Smooth muscle cell (in vitro differentiated cells): Measurements from ENCODE around the gene PLD2. TPM values are rescaled to one million over a fixed set of nuclear protein-coding genes. Genes with fewer than 3 reads are reported as not detected.

Source experiments
- DNase-seq: peaks from one replicate; lab custom pipeline; 2025; ENCODE audit not compliant: unreplicated experiment; lab: John Stamatoyannopoulos, UW
- H2AFZ ChIP-seq: fragments of 200-600 bp; sonication (generic); 2 replicates; pipeline ENCODE4 v1.6.0; 2016; ENCODE audit warnings: antibody characterized with exemption, low read depth, mild to moderate bottlenecking
- H3F3A ChIP-seq: fragments of 200-600 bp; sonication (generic); 2 replicates; pipeline ENCODE4 v1.6.0; 2017; ENCODE audit warnings: antibody characterized with exemption, low read depth
- H3K27ac ChIP-seq: fragments of 200-600 bp; sonication (generic); 2 replicates; pipeline ENCODE4 v1.5.1; 2016; ENCODE audit warnings: low read depth, mild to moderate bottlenecking
- H3K27me3 ChIP-seq: fragments of 200-600 bp; sonication (generic); 2 replicates; pipeline ENCODE4 v1.6.1; 2016; ENCODE audit warnings: low read depth, mild to moderate bottlenecking
- H3K36me3 ChIP-seq: fragments of 200-600 bp; sonication (generic); 2 replicates; pipeline ENCODE4 v1.5.1; 2016; ENCODE audit warnings: low read depth
- H3K4me1 ChIP-seq: fragments of 200-600 bp; sonication (generic); 2 replicates; pipeline ENCODE4 v1.5.1; 2016; ENCODE audit warnings: low read depth
- H3K4me2 ChIP-seq: fragments of 200-600 bp; sonication (generic); 2 replicates; pipeline ENCODE4 v1.6.0; 2016; ENCODE audit warnings: mild to moderate bottlenecking
- H3K4me3 ChIP-seq: fragments of 200-600 bp; sonication (generic); 2 replicates; pipeline ENCODE4 v1.5.1; 2016; ENCODE audit warnings: mild to moderate bottlenecking
- H3K79me2 ChIP-seq: fragments of 200-600 bp; sonication (generic); 2 replicates; pipeline ENCODE4 v1.6.0; 2016; ENCODE audit warnings: low read depth, mild to moderate bottlenecking
- H3K9ac ChIP-seq: fragments of 200-600 bp; sonication (generic); 2 replicates; pipeline ENCODE4 v1.6.0; 2016; ENCODE audit warnings: low read depth
- H3K9me3 ChIP-seq: fragments of 200-600 bp; sonication (generic); replicated peaks from 2 replicates; pipeline ENCODE4 v1.5.1; 2016; ENCODE audit warnings: low read depth
- H4K20me1 ChIP-seq: fragments of 200-600 bp; sonication (generic); 2 replicates; pipeline ENCODE4 v1.6.0; 2016; ENCODE audit warnings: low read depth
- CTCF ChIP-seq: fragments of 200-600 bp; sonication (generic); IDR thresholded peaks from 2 replicates; pipeline ENCODE4 v1.5.1; 2017; ENCODE audit warnings: borderline replicate concordance, mild to moderate bottlenecking, antibody characterized with exemption; ENCODE audit not compliant: insufficient read depth, poor library complexity, severe bottlenecking
- WGBS: methylation state at CpG from one replicate; pipeline ENCODE4 v1.1.7; 2016; ENCODE audit warnings: low lambda C conversion rate; 5-methylcytosine and 5-hydroxymethylcytosine counted together
- polyA plus RNA-seq: library from polyadenylated mRNA; unstranded; fragments of >200 nt; fragmentation: Nextera tagmentation; extraction: Ambion mirVana; gene quantifications from 2 replicates; pipeline ENCODE4 v1.2.1, GENCODE V29; 2016
- total RNA-seq: library from RNA; depleted of rRNA; stranded (reverse); fragments of >200 nt; gene quantifications from 2 replicates; pipeline ENCODE4 v1.2.3, GENCODE V29; 2014

Gene PLD2
- total and polyA plus RNA-seq, 2 experiments from 2014 or later, result 9.9 to 20.3 TPM

GRCh38 chr17:4840893-4841242 lies 33.9 kb downstream of the PLD2 start:
- Histone ChIP-seq H3K9ac (peak overlapping the region; percentile 44), H3K4me2 (peak overlapping the region; percentile 74), H3K4me1 (peaks cover 9% of the 10 kb centered on the region), H4K20me1 (peaks cover 88% of the 10 kb centered on the region), H3K36me3 (no peaks in the 10 kb centered on the region), H3K9me3 (no peaks in the 10 kb centered on the region), H3F3A (peaks cover 15% of the 10 kb centered on the region), H3K27me3 (no peaks in the 10 kb centered on the region), H2AFZ (peak overlapping the region; percentile 34), H3K79me2 (peaks cover 72% of the 10 kb centered on the region), H3K4me3 (no peak overlapping the region), H3K27ac (peak overlapping the region; percentile 81)
- DNase-seq, result no peak
- no peak for TF ChIP-seq CTCF
- WGBS, result 56% methylated on average over 10 of the region's 10 CpGs

GRCh38 chr17:4842376-4842775 lies 35.4 kb downstream of the PLD2 start:
- Histone ChIP-seq H3K4me1 (peaks cover 9% of the 10 kb centered on the region), H3K79me2 (peaks cover 71% of the 10 kb centered on the region), H3K36me3 (no peaks in the 10 kb centered on the region), H3K27me3 (no peaks in the 10 kb centered on the region), H3K4me2 (no peak overlapping the region), H3K4me3 (no peak overlapping the region), H4K20me1 (peaks cover 88% of the 10 kb centered on the region), H3K9me3 (no peaks in the 10 kb centered on the region), H3K9ac (no peak overlapping the region), H2AFZ (no peak overlapping the region), H3F3A (peaks cover 15% of the 10 kb centered on the region), H3K27ac (no peak overlapping the region)
- no peak for TF ChIP-seq CTCF
- no peak for DNase-seq
- 88% methylated on average over 3 of the region's 3 CpGs for WGBS

GRCh38 chr17:4843321-4844000 lies 36.5 kb downstream of the PLD2 start:
- no peak overlapping the region for H3K4me2 ChIP-seq
- DNase-seq, result no peak
- no peaks in the 10 kb centered on the region for H3K27me3 ChIP-seq
- TF ChIP-seq CTCF, result no peak
- no peaks in the 10 kb centered on the region for H3K9me3 ChIP-seq
- H3K4me1 ChIP-seq, result peaks cover 9% of the 10 kb centered on the region
- H3K4me3 ChIP-seq, result no peak overlapping the region
- peaks cover 72% of the 10 kb centered on the region for H3K79me2 ChIP-seq
- peaks cover 88% of the 10 kb centered on the region for H4K20me1 ChIP-seq
- H3K27ac ChIP-seq, result no peak overlapping the region
- H2AFZ ChIP-seq, result no peak overlapping the region
- no peaks in the 10 kb centered on the region for H3K36me3 ChIP-seq
- peaks cover 15% of the 10 kb centered on the region for H3F3A ChIP-seq
- H3K9ac ChIP-seq, result no peak overlapping the region
- WGBS, result 95% methylated on average over 9 of the region's 9 CpGs

- peaks cover 66% of the 10 kb centered on the region for H3K79me2 ChIP-seq
These were observed 38.2 kb downstream of the PLD2 start for GRCh38 chr17:4845118-4845517.

More at GRCh38 chr17:4845118-4845517, 38.2 kb downstream of the PLD2 start:
- Histone ChIP-seq H4K20me1 (peaks cover 94% of the 10 kb centered on the region), H3F3A (peaks cover 14% of the 10 kb centered on the region), H3K36me3 (no peaks in the 10 kb centered on the region), H3K4me1 (peaks cover 4% of the 10 kb centered on the region), H3K4me2 (no peak overlapping the region), H3K4me3 (no peak overlapping the region), H3K9ac (no peak overlapping the region), H2AFZ (no peak overlapping the region), H3K9me3 (no peaks in the 10 kb centered on the region), H3K27ac (no peak overlapping the region), H3K27me3 (no peaks in the 10 kb centered on the region)
- 96% methylated on average over 5 of the region's 5 CpGs for WGBS
- no peak for DNase-seq
- no peak for TF ChIP-seq CTCF
